Kidney glomerular epithelial cell (primary cell): ENCODE measurements around the gene MTG1.
"Not testable (repeated sequence)": the region's sequence is repeated elsewhere in the genome, so short reads cannot be mapped to it uniquely, and the experiment has no call there.

Source experiments
- DNase-seq: peaks from one replicate; lab custom pipeline; 2025; lab: John Stamatoyannopoulos, UW

MTG1 gene

GRCh38 chr10:133466683-133467275 is 72.8 kb downstream of the MTG1 start:
- DNase-seq = no peak

- no peak for DNase-seq
These were observed 73.4 kb downstream of the MTG1 start for GRCh38 chr10:133467286-133467911.

DNA sequence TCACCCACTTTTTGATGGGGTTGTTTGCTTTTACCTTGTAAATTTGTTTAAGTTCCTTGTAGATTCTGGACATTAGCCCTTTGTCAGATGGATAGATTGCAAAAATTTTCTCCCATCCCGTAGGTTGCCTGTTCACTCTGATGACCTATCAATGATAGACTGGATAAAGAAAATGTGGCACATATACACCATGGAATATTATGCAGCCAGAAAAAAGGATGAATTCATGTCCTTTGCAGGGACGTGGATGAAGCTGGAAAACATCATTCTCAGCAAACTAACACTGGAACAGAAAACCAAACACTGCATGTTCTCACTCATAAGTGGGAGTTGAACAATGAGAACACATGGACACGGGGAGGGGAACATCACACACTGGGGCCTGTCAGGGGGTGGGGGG is 75.2 kb downstream of the MTG1 start:
- not testable (repeated sequence) for DNase-seq

DNA sequence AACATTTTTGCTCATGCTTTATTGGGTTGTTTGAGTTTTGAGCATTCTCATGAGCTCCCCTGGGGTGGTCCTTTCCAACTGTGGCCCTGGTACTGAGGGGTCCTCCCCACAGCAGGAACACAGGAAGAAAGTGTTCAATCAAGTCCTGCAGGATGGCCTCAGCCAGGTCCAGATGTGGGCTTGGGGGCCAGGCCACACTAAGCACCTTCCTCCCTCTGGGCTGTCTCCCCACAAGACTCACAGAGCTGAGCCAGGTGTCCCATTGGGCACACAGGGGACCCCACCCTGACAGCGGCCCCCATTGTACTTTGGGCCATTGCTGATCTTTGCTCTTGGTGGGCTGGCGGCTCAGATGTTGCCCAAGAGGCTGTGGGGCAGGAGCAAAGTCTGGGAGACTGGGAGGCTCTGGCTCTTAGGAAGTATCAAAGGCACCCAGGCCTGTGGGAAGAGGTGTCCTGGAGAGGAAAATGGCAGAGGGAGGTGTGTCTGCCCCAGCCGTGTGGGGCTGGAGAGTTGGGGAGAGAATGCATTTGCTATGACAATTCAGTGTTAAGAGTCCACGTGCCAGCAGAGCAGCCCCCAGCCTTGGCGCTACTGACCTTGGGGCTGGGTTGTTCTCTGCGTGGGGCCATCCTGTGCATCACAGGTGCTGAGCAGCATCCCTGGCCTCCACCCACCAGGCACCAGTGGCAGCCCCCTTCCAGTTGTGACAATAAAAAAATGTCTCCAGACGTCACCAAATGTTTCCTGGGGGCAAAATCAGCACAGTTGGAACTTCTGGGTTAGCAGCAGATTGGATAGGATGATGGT is 77.5 kb downstream of the MTG1 start:
- no peak for DNase-seq
